B cell (primary cell): ENCODE measurements around the gene STK35.

Experiments
- EZH2 ChIP-seq: IDR thresholded peaks from 2 replicates; pipeline ENCODE4 v1.6.1; 2012; ENCODE audit warnings: borderline replicate concordance, low read depth, mild to moderate bottlenecking, moderate library complexity, low read length; ENCODE audit not compliant: insufficient read depth, poor library complexity, severe bottlenecking
- TF ChIP-seq, protein P1 (sequence below): fragments of 200-600 bp; IDR thresholded peaks from one replicate; pipeline ENCODE4 v1.8.0; 2022; ENCODE audit warnings: antibody characterized with exemption, mild to moderate bottlenecking

GRCh38 chr20:2051946-2052345, 49.7 kb upstream of the STK35 start:
- TF ChIP-seq, protein P1, sequence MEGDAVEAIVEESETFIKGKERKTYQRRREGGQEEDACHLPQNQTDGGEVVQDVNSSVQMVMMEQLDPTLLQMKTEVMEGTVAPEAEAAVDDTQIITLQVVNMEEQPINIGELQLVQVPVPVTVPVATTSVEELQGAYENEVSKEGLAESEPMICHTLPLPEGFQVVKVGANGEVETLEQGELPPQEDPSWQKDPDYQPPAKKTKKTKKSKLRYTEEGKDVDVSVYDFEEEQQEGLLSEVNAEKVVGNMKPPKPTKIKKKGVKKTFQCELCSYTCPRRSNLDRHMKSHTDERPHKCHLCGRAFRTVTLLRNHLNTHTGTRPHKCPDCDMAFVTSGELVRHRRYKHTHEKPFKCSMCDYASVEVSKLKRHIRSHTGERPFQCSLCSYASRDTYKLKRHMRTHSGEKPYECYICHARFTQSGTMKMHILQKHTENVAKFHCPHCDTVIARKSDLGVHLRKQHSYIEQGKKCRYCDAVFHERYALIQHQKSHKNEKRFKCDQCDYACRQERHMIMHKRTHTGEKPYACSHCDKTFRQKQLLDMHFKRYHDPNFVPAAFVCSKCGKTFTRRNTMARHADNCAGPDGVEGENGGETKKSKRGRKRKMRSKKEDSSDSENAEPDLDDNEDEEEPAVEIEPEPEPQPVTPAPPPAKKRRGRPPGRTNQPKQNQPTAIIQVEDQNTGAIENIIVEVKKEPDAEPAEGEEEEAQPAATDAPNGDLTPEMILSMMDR, result no peak
- no peak for TF ChIP-seq EZH2
